Stomach (tissue), 4 donors: Measurements from ENCODE around the gene PRR27.

Source experiments
- EP300 ChIP-seq: sonication (generic); formaldehyde crosslinking; IDR thresholded peaks from one replicate; pipeline ENCODE4 v1.6.1; 2017; ENCODE audit warnings: antibody characterized with exemption
- TF ChIP-seq, protein P1 (sequence below), 7 experiments: fragments of 450-650 bp in 4 of 7; fragments of 200-600 bp in 3 of 7; sonication (generic) in 3 of 7; IDR thresholded peaks; one replicate each; pipeline ENCODE4 v1.5.1; 2016 to 2019; ENCODE audit warnings: antibody characterized with exemption in 7 of 7, control low read depth in 2 of 7, mild to moderate bottlenecking in 1 of 7

DNA sequence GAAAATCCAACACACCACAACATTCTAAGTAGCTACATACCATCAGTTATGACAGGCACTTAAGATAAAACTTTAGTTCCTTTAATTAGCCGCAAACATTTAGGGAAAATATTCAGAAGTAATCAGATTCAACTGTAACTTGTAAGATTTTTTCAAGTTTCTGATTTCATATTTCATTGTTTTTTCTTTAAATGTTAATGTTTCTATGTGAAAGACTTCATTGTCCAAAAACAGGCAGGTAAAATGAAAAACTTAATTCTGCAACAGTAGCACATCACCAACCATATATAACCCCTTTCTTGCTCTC is 29.9 kb downstream of the PRR27 start:
- TF ChIP-seq EP300: no peak
- TF ChIP-seq, protein P1, sequence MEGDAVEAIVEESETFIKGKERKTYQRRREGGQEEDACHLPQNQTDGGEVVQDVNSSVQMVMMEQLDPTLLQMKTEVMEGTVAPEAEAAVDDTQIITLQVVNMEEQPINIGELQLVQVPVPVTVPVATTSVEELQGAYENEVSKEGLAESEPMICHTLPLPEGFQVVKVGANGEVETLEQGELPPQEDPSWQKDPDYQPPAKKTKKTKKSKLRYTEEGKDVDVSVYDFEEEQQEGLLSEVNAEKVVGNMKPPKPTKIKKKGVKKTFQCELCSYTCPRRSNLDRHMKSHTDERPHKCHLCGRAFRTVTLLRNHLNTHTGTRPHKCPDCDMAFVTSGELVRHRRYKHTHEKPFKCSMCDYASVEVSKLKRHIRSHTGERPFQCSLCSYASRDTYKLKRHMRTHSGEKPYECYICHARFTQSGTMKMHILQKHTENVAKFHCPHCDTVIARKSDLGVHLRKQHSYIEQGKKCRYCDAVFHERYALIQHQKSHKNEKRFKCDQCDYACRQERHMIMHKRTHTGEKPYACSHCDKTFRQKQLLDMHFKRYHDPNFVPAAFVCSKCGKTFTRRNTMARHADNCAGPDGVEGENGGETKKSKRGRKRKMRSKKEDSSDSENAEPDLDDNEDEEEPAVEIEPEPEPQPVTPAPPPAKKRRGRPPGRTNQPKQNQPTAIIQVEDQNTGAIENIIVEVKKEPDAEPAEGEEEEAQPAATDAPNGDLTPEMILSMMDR (IDR thresholded peaks at IDR 0.05): peak in 1 of 7 experiments; percentile 2
